B cell (primary cell): ENCODE measurements around the gene IL22RA1. TPM values are rescaled to one million over a fixed set of nuclear protein-coding genes. Genes with fewer than 3 reads are reported as not detected.

ENCODE experiments used
- ATAC-seq: fragments of 200-7000 bp; cut with Tn5 transposase; one replicate; pipeline ENCODE4 v1.10.0; 2021; ENCODE audit warnings: low read depth, mild to moderate bottlenecking, moderate number of reproducible peaks, moderate library complexity
- CTCF ChIA-PET: fragments of 350-600 bp; sonication (Branson Sonifier 250); formaldehyde crosslinking; loops from one replicate; lab custom pipeline; 2021; ENCODE audit warnings: antibody characterized with exemption, inconsistent platforms; lab: Charles Lee
- POLR2A ChIA-PET: fragments of 350-600 bp; sonication (Branson Sonifier 250); formaldehyde crosslinking; loops from one replicate; lab custom pipeline; 2021; ENCODE audit warnings: antibody characterized with exemption; lab: Charles Lee
- DNase-seq: peaks from one replicate; pipeline ENCODE4 v3.0.0; 2013
- H2AFZ ChIP-seq: 2 replicates; pipeline ENCODE4 v1.6.1; 2012; ENCODE audit warnings: mild to moderate bottlenecking, low read depth, low read length; ENCODE audit not compliant: insufficient read depth, poor library complexity, severe bottlenecking
- H3K27ac ChIP-seq, 2 donors: 1 replicate in 1 of 2; 2 replicates in 1 of 2; pipeline ENCODE4 v1.5.1; 2012 to 2013; ENCODE audit warnings: low read length in 2 of 2, mild to moderate bottlenecking in 2 of 2, moderate library complexity in 1 of 2
- H3K27me3 ChIP-seq, 4 experiments: fragments of 200-600 bp in 1 of 4; sonication (generic) in 1 of 4; replicated peaks in 1 of 4; 1 replicate in 2 of 4; 2 replicates in 2 of 4; pipeline versions ENCODE4 v1.6.1 to v1.7.0; 2013 to 2016; ENCODE audit warnings: low read length in 3 of 4, mild to moderate bottlenecking in 2 of 4, mixed read lengths in 1 of 4, moderate library complexity in 1 of 4; ENCODE audit not compliant: insufficient read depth in 4 of 4, control insufficient read depth in 3 of 4; ENCODE audit errors: control extremely low read depth in 1 of 4
- H3K36me3 ChIP-seq, 2 experiments: replicated peaks in 1 of 2; 1 replicate in 1 of 2; 2 replicates in 1 of 2; pipeline versions ENCODE4 v1.6.1 to v1.7.1; 2013; ENCODE audit warnings: low read length in 1 of 2; ENCODE audit not compliant: insufficient read depth in 2 of 2, control insufficient read depth in 1 of 2; ENCODE audit errors: control extremely low read depth in 1 of 2, extremely low read depth in 1 of 2
- H3K4me1 ChIP-seq, 2 donors: fragments of 200-600 bp in 1 of 2; sonication (generic) in 1 of 2; 1 replicate in 1 of 2; 2 replicates in 1 of 2; pipeline versions ENCODE4 v1.5.1 to v1.6.1; 2013 to 2017; ENCODE audit warnings: low read length in 2 of 2; ENCODE audit not compliant: control insufficient read depth in 2 of 2, insufficient read depth in 2 of 2
- H3K4me2 ChIP-seq: replicated peaks from 2 replicates; pipeline ENCODE3; 2012; ENCODE audit warnings: mild to moderate bottlenecking, low read depth, low read length; ENCODE audit not compliant: poor library complexity, severe bottlenecking
- H3K4me3 ChIP-seq, 5 experiments: fragments of 200-600 bp in 1 of 5; sonication (generic) in 1 of 5; 1 replicate in 3 of 5; 2 replicates in 2 of 5; pipeline versions ENCODE4 v1.5.1 to v1.7.0; 2011 to 2016; ENCODE audit warnings: low read length in 4 of 5, mild to moderate bottlenecking in 4 of 5, low read depth in 2 of 5, control low read depth in 1 of 5, moderate library complexity in 1 of 5; ENCODE audit not compliant: insufficient read depth in 1 of 5; ENCODE audit errors: control extremely low read depth in 1 of 5, extremely low read depth in 1 of 5
- H3K79me2 ChIP-seq: fragments of 200-600 bp; sonication (generic); one replicate; pipeline ENCODE4 v1.6.0; 2016; ENCODE audit warnings: low read length; ENCODE audit not compliant: control insufficient read depth, insufficient read depth
- H3K9ac ChIP-seq: fragments of 200-600 bp; sonication (generic); 2 replicates; pipeline ENCODE4 v1.6.1; 2017; ENCODE audit warnings: mild to moderate bottlenecking, low read length, moderate library complexity
- H3K9me3 ChIP-seq, 3 donors: one replicate each; pipeline versions ENCODE4 v1.6.1 to v1.7.1; 2013; ENCODE audit warnings: low read length in 2 of 3; ENCODE audit not compliant: control insufficient read depth in 2 of 3, insufficient read depth in 1 of 3; ENCODE audit errors: control extremely low read depth in 1 of 3
- H4K20me1 ChIP-seq: 2 replicates; pipeline ENCODE4 v1.6.0; 2012; ENCODE audit warnings: mild to moderate bottlenecking, low read length; ENCODE audit not compliant: insufficient read depth, control insufficient read depth, poor library complexity, severe bottlenecking
- H3K27ac Mint-ChIP-seq: one replicate; pipeline ENCODE4 v1.8.0; 2021; ENCODE audit warnings: mixed read lengths
- H3K27me3 Mint-ChIP-seq: one replicate; pipeline ENCODE4 v1.8.0; 2021; ENCODE audit warnings: mixed read lengths
- H3K4me1 Mint-ChIP-seq: one replicate; pipeline ENCODE4 v1.8.0; 2021; ENCODE audit warnings: mixed read lengths
- H3K4me3 Mint-ChIP-seq: one replicate; pipeline ENCODE4 v1.8.0; 2021; ENCODE audit warnings: mixed read lengths
- H3K9me3 Mint-ChIP-seq: one replicate; pipeline ENCODE4 v1.8.0; 2022; ENCODE audit warnings: mixed read lengths; ENCODE audit not compliant: insufficient read depth
- EZH2 ChIP-seq: IDR thresholded peaks from 2 replicates; pipeline ENCODE4 v1.6.1; 2012; ENCODE audit warnings: borderline replicate concordance, low read depth, mild to moderate bottlenecking, moderate library complexity, low read length; ENCODE audit not compliant: insufficient read depth, poor library complexity, severe bottlenecking
- WGBS: methylation state at CpG from one replicate; pipeline ENCODE4 v1.1.5; 2013; ENCODE audit warnings: missing lambda C conversion rate; ENCODE audit not compliant: insufficient coverage; 5-methylcytosine and 5-hydroxymethylcytosine counted together
- intact Hi-C: fragments of 100-400 bp; cut with micrococcal nuclease; formaldehyde crosslinking; loops from one replicate; pipeline ENCODE4 v1.10.0; 2022
- polyA plus RNA-seq: library from polyadenylated mRNA; depleted of rRNA; stranded (reverse); fragments of >200 nt; gene quantifications from 2 replicates; pipeline ENCODE4 v1.2.3, GENCODE V29; 2012
- total RNA-seq, 2 donors: library from RNA; stranded (reverse); fragments of 120-200 nt in 1 of 2; gene quantifications; 1 replicate in 1 of 2; 2 replicates in 1 of 2; pipeline versions ENCODE4 v1.2.3 to v1.2.4, GENCODE V29; 2013 to 2022
- TF ChIP-seq, protein P1 (sequence below): fragments of 200-600 bp; IDR thresholded peaks from one replicate; pipeline ENCODE4 v1.8.0; 2022; ENCODE audit warnings: antibody characterized with exemption, mild to moderate bottlenecking

Gene IL22RA1
- total and polyA plus RNA-seq, 2 donors (not counting 1 experiment from before 2014, with no cell fraction given), result 0.10 TPM

DNA sequence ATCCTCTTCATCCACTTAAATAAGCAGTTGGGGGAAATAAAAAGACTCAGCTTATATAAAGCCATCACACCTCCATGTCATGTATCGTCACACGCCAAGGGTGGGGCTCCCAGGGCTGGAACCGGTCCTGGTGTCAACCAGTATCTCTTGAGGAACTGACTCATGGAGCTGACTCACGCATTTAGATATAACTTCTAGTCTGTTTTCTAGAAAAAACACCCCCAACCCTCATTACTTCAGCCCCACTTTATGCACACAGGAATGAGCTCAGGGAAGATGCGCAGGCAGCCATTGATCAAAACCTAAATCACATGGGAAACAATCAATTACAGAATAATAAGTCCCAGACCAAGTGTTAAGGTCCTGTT lies 6.9 kb upstream of the IL22RA1 start:
- no peaks in the 10 kb centered on the region for H3K36me3 ChIP-seq
- H3K79me2 ChIP-seq, result no peaks in the 10 kb centered on the region
- H3K4me1 ChIP-seq, result peaks cover 13 to 16% of the 10 kb centered on the region in 2 donors
- peak overlapping the region; percentile 69 for H2AFZ ChIP-seq
- ATAC-seq (no peak), DNase-seq (no peak)
- Mint-ChIP-seq H3K27ac (no peak overlapping the region), H3K4me3 (peak overlapping the region; percentile 82), H3K4me1 (peaks cover 21% of the 10 kb centered on the region), H3K27me3 (peaks cover 3% of the 10 kb centered on the region), H3K9me3 (no peaks in the 10 kb centered on the region)
- peaks cover 0 to 7% (median 2%) of the 10 kb centered on the region in 4 experiments for H3K27me3 ChIP-seq
- H3K9me3 ChIP-seq, result no peaks in the 10 kb centered on the region
- H3K27ac ChIP-seq, result no peak overlapping the region
- no peak for TF ChIP-seq EZH2
- TF ChIP-seq, protein P1, sequence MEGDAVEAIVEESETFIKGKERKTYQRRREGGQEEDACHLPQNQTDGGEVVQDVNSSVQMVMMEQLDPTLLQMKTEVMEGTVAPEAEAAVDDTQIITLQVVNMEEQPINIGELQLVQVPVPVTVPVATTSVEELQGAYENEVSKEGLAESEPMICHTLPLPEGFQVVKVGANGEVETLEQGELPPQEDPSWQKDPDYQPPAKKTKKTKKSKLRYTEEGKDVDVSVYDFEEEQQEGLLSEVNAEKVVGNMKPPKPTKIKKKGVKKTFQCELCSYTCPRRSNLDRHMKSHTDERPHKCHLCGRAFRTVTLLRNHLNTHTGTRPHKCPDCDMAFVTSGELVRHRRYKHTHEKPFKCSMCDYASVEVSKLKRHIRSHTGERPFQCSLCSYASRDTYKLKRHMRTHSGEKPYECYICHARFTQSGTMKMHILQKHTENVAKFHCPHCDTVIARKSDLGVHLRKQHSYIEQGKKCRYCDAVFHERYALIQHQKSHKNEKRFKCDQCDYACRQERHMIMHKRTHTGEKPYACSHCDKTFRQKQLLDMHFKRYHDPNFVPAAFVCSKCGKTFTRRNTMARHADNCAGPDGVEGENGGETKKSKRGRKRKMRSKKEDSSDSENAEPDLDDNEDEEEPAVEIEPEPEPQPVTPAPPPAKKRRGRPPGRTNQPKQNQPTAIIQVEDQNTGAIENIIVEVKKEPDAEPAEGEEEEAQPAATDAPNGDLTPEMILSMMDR, result no peak
- no peak overlapping the region for H3K4me3 ChIP-seq
- no peaks in the 10 kb centered on the region for H4K20me1 ChIP-seq
- 72% methylated on average over 5 of the region's 5 CpGs for WGBS
- CTCF ChIA-PET, result interaction anchor here (0.6 to 10.5 kb wide), 61 partner anchors 8 to 856 kb away, joined by 3 to 387 read pairs (median 4); partner anchors contain the start of genes IFNLR1, NIPAL3 and RCAN3
- POLR2A ChIA-PET, result interaction anchor here (0.6 to 1.4 kb wide), 7 partner anchors 37 to 379 kb away, joined by 3 to 17 read pairs (median 6); partner anchors contain the start of gene IFNLR1
- peak overlapping the region; percentile 80 for H3K4me2 ChIP-seq
- H3K9ac ChIP-seq, result no peak overlapping the region
- intact Hi-C loops, result loop anchor here (1.0 to 2.0 kb wide), 5 partner anchors 41 to 485 kb away; no protein-coding TSS in a partner anchor

DNA sequence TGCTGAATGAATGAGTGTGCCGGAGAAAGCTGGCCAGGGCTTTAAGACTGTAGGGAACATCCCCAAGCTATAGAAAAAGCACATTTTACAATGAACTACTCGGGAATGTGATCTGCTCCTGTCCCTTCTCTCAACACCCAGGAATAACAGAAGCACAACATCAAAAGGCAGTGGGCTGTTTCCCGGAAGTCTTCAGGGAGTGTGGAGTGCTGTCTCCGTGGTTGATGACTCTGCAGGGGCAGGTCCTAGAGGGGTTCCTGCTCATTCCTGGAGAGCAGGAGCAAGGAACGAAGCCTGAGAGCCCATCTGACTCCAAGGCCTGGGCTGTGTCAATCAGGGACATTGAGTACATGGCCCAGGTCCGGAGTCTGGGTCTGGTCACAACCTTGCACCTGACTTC lies 4.9 kb upstream of the IL22RA1 start:
- Histone ChIP-seq H3K4me2 (no peak overlapping the region), H3K9me3 (no peaks in the 10 kb centered on the region), H2AFZ (no peak overlapping the region), H3K4me3 (no peak overlapping the region), H4K20me1 (no peaks in the 10 kb centered on the region), H3K4me1 (peaks cover 13 to 16% of the 10 kb centered on the region in 2 donors), H3K27me3 (peaks cover 0 to 7% (median 2%) of the 10 kb centered on the region in 4 experiments), H3K36me3 (no peaks in the 10 kb centered on the region), H3K79me2 (no peaks in the 10 kb centered on the region), H3K27ac (no peak overlapping the region), H3K9ac (no peak overlapping the region)
- Mint-ChIP-seq H3K27me3 (peaks cover 7% of the 10 kb centered on the region), H3K4me3 (no peak overlapping the region), H3K4me1 (peaks cover 21% of the 10 kb centered on the region), H3K9me3 (no peaks in the 10 kb centered on the region), H3K27ac (no peak overlapping the region)
- WGBS, result 64% methylated on average over 3 of the region's 6 CpGs
- ChIA-PET POLR2A (no interaction called here), CTCF (interaction anchor here (0.6 to 10.5 kb wide), 7 partner anchors 8 to 270 kb away, joined by 3 to 387 read pairs (median 3); partner anchors contain the start of gene IFNLR1)
- DNase-seq, result no peak
- no peak for ATAC-seq
- TF ChIP-seq, protein P1, result no peak
- no peak for TF ChIP-seq EZH2
- intact Hi-C loops, result no loop called here
